ENCODE measurements around the gene PRKCB. TPM values are rescaled to one million over a fixed set of nuclear protein-coding genes. Genes with fewer than 3 reads are reported as not detected.

Gene PRKCB
- total and polyA plus RNA-seq, 4 donors, result 1.6 to 9.4 (median 4.0) TPM

- Histone ChIP-seq H3K27ac (ENCODE audit: low read depth in 1 of 2, low read length in 2 of 2) (peak overlapping the region in 1 of 2 donors; percentile 54), H3K4me3 (ENCODE audit: low read depth in 1 of 3, low read length in 3 of 3) (no peak overlapping the region), H3K4me1 (ENCODE audit: control insufficient read depth in 4 of 4, insufficient read depth in 4 of 4, low read length in 3 of 4) (no peaks in the 10 kb centered on the region), H3K9ac (ENCODE audit: low read depth in 1 of 2, low read length in 2 of 2) (no peak overlapping the region), H3K9me3 (ENCODE audit: control insufficient read depth in 4 of 4, low read length in 3 of 4) (peaks cover 0 to 6% (median 3%) of the 10 kb centered on the region in 4 donors), H3K36me3 (ENCODE audit: control insufficient read depth in 4 of 4, insufficient read depth in 3 of 4, low read depth in 1 of 4, low read length in 3 of 4) (no peaks in the 10 kb centered on the region), H3K27me3 (ENCODE audit: control insufficient read depth in 4 of 4, insufficient read depth in 4 of 4, low read length in 3 of 4) (no peaks in the 10 kb centered on the region)
- no peak for DNase-seq (ENCODE audit: low spot score)
- 41% methylated on average over 4 of the region's 4 CpGs for WGBS
- TF ChIP-seq CTCF (IDR thresholded peaks at IDR 0.05; ENCODE audit: low read depth, low read length, missing input control) (no peak), GABPA (IDR thresholded peaks at IDR 0.05 in 1 of 2, conservative IDR thresholded peaks at IDR 0.05 in 1 of 2) (no peak), FOXA2 (IDR thresholded peaks at IDR 0.05) (no peak), YY1 (IDR thresholded peaks at IDR 0.05) (no peak), RXRA (IDR thresholded peaks at IDR 0.05) (no peak), MAX (IDR thresholded peaks at IDR 0.05) (no peak), NR2F2 (IDR thresholded peaks at IDR 0.05) (no peak), TAF1 (conservative IDR thresholded peaks at IDR 0.05) (no peak), ZBTB33 (IDR thresholded peaks at IDR 0.05) (no peak), EGR1 (IDR thresholded peaks at IDR 0.05; ENCODE audit: low read depth in 2 of 2) (no peak), JUND (IDR thresholded peaks at IDR 0.05) (no peak)
- TF ChIP-seq, protein P1, sequence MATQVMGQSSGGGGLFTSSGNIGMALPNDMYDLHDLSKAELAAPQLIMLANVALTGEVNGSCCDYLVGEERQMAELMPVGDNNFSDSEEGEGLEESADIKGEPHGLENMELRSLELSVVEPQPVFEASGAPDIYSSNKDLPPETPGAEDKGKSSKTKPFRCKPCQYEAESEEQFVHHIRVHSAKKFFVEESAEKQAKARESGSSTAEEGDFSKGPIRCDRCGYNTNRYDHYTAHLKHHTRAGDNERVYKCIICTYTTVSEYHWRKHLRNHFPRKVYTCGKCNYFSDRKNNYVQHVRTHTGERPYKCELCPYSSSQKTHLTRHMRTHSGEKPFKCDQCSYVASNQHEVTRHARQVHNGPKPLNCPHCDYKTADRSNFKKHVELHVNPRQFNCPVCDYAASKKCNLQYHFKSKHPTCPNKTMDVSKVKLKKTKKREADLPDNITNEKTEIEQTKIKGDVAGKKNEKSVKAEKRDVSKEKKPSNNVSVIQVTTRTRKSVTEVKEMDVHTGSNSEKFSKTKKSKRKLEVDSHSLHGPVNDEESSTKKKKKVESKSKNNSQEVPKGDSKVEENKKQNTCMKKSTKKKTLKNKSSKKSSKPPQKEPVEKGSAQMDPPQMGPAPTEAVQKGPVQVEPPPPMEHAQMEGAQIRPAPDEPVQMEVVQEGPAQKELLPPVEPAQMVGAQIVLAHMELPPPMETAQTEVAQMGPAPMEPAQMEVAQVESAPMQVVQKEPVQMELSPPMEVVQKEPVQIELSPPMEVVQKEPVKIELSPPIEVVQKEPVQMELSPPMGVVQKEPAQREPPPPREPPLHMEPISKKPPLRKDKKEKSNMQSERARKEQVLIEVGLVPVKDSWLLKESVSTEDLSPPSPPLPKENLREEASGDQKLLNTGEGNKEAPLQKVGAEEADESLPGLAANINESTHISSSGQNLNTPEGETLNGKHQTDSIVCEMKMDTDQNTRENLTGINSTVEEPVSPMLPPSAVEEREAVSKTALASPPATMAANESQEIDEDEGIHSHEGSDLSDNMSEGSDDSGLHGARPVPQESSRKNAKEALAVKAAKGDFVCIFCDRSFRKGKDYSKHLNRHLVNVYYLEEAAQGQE (IDR thresholded peaks at IDR 0.05), result no peak
- TF ChIP-seq, protein P2, sequence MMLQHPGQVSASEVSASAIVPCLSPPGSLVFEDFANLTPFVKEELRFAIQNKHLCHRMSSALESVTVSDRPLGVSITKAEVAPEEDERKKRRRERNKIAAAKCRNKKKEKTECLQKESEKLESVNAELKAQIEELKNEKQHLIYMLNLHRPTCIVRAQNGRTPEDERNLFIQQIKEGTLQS (IDR thresholded peaks at IDR 0.05), result no peak
These were observed 8.7 kb upstream of the PRKCB start for GRCh38 chr16:23827057-23827456.

- Histone ChIP-seq H3K27me3 (ENCODE audit: control insufficient read depth in 4 of 4, insufficient read depth in 4 of 4, low read length in 3 of 4) (no peaks in the 10 kb centered on the region), H3K4me1 (ENCODE audit: control insufficient read depth in 4 of 4, insufficient read depth in 4 of 4, low read length in 3 of 4) (no peaks in the 10 kb centered on the region), H3K27ac (ENCODE audit: low read depth in 1 of 2, low read length in 2 of 2) (no peak overlapping the region), H3K9me3 (ENCODE audit: control insufficient read depth in 4 of 4, low read length in 3 of 4) (peaks cover 0 to 6% (median 3%) of the 10 kb centered on the region in 4 donors), H3K9ac (ENCODE audit: low read depth in 1 of 2, low read length in 2 of 2) (no peak overlapping the region), H3K36me3 (ENCODE audit: control insufficient read depth in 4 of 4, insufficient read depth in 3 of 4, low read depth in 1 of 4, low read length in 3 of 4) (no peaks in the 10 kb centered on the region), H3K4me3 (ENCODE audit: low read depth in 1 of 3, low read length in 3 of 3) (no peak overlapping the region)
- DNase-seq (ENCODE audit: low spot score), result no peak
- WGBS, result 67% methylated on average over 2 of the region's 2 CpGs
- TF ChIP-seq, protein P1 (IDR thresholded peaks at IDR 0.05), result no peak
- TF ChIP-seq HNF4G (IDR thresholded peaks at IDR 0.05), result no peak
- no peak for TF ChIP-seq SP1 (IDR thresholded peaks at IDR 0.05)
- TF ChIP-seq ZBTB33 (IDR thresholded peaks at IDR 0.05), result no peak
- TF ChIP-seq CTCF (IDR thresholded peaks at IDR 0.05; ENCODE audit: low read depth, low read length, missing input control), result no peak
- TF ChIP-seq EGR1 (IDR thresholded peaks at IDR 0.05; ENCODE audit: low read depth in 2 of 2), result no peak
- TF ChIP-seq HNF4A (conservative IDR thresholded peaks at IDR 0.05), result no peak
These were observed 6.3 kb upstream of the PRKCB start for GRCh38 chr16:23829454-23829853.
